LNCAP (cell line): ENCODE results near the gene PAPPA2.

ENCODE experiments used
- TF ChIP-seq, protein P1 (sequence below): fragments of 450-650 bp; IDR thresholded peaks from 2 replicates; pipeline ENCODE4 v1.5.1; 2017; ENCODE audit warnings: mild to moderate bottlenecking

Gene PAPPA2

GRCh38 chr1:176648556-176648955 is 185.6 kb downstream of the PAPPA2 start:
- TF ChIP-seq, protein P1, sequence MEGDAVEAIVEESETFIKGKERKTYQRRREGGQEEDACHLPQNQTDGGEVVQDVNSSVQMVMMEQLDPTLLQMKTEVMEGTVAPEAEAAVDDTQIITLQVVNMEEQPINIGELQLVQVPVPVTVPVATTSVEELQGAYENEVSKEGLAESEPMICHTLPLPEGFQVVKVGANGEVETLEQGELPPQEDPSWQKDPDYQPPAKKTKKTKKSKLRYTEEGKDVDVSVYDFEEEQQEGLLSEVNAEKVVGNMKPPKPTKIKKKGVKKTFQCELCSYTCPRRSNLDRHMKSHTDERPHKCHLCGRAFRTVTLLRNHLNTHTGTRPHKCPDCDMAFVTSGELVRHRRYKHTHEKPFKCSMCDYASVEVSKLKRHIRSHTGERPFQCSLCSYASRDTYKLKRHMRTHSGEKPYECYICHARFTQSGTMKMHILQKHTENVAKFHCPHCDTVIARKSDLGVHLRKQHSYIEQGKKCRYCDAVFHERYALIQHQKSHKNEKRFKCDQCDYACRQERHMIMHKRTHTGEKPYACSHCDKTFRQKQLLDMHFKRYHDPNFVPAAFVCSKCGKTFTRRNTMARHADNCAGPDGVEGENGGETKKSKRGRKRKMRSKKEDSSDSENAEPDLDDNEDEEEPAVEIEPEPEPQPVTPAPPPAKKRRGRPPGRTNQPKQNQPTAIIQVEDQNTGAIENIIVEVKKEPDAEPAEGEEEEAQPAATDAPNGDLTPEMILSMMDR = no peak

GRCh38 chr1:176656257-176656995 is 193.5 kb downstream of the PAPPA2 start:
- TF ChIP-seq, protein P1 = no peak

- TF ChIP-seq, protein P1 = no peak
These were observed 206.8 kb downstream of the PAPPA2 start for GRCh38 chr1:176669782-176670181.

DNA sequence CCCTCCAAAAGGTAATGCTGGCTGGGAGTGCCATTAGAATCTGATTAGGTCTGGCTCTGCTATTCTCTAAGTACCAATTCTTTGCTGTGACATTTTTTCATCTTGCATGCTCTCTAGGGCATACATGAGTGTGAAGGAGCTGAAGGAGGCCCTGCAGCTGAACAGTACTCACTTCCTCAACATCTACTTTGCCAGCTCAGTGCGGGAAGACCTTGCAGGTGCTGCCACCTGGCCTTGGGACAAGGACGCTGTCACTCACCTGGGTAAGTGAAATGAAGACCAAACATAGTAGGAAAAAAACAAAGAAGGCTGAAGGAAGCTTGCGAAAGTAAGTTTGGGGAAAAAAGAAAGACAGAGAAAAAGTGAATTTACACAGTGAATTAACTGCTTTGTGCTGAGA is 207.9 kb downstream of the PAPPA2 start:
- TF ChIP-seq, protein P1 = no peak; the same call in 1 of the 2 replicates

DNA sequence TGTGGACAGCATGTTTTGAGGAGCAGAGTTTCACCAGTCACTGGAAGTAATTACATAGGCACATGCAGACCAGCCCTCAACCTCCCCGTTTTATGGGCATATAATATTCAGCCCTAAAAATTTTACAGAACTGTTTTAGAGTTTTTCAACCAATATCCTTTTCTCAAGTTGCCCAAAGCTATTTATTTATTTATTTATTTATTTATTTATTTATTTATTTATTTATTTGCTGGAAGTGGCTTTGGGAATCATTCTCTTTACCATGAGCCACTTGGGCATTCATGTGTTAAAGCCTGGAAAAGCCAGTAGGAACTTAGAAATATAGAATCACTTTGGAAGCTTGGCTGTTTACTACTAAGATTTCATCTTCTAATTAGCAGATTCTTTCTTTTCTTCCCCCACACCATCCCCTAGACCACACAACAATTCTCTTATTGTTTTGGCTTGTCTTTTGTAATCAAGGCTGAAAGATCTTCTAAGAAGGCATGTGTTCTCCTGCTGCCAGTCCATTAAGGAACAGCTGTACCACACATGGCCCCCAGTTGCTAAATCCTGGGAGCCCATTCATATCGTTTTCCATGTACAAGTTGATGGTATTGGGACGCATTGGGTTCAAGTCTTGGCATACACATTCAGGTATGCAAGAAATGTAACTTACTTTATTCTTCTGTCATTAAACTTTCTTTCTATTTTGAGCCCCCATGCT is 220.0 kb downstream of the PAPPA2 start:
- TF ChIP-seq, protein P1 = no peak

DNA sequence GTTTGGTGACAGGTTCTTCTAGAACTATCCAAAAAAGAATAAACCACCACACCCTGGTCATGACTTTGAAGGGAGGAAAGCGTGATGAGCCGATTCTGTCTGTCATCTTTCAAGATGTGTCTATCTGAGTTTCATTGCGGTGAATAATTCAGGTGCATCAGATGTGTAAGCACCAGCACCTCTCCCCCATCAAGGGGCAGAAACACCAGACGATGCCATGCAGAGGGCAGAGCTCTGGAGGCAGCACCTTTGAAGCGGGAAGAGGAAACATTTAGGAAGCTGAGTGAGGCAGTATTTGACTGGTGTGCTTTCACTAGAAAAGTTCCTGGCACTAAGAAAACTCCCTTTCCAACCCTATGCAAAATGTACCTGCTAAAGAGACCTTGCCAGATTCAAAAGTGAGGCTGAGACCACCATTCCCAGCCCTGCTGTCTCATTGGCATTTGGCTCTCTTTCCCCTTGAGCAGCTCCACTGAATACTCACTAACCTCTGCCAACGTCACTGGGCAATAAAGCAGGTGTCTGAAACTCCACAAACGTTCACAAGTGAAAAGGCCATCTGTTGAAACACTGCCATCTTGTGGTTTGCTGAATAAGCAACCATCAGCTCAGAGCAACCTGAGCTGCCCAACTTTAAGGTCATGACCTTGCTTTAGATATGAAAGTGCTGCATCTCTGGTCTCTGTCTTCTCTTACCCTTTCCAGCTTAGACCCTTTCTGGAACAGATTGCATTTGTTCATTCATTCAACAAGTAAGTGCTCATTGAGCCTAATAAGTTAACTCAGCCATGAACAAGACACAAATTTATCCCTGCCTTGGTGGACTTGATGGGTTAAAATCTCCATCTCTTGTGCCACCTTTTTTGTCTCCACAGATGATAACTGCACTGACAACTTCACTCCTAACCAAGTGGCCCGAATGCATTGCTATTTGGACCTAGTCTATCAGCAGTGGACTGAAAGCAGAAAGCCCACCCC is 228.6 kb downstream of the PAPPA2 start:
- TF ChIP-seq, protein P1 = peak; percentile 92

GRCh38 chr1:176692431-176692830 is 229.5 kb downstream of the PAPPA2 start:
- TF ChIP-seq, protein P1 = no peak
